Measurements from ENCODE around the gene AFAP1. TPM values are rescaled to one million over a fixed set of nuclear protein-coding genes. Genes with fewer than 3 reads are reported as not detected.

Gene AFAP1
- total RNA-seq, 4 donors from 2014 or later: 4.4 to 16.6 (median 10.7) TPM

- WGBS, 2 donors: 83 to 92% methylated on average over 2 of the region's 19 CpGs
- Histone ChIP-seq H3K27me3 (peaks cover 0 to 37% (median 0%) of the 10 kb centered on the region in 4 donors), H3K4me3 (no peak overlapping the region), H3K9me3 (no peaks in the 10 kb centered on the region), H3K4me1 (no peaks in the 10 kb centered on the region), H3K27ac (no peak overlapping the region), H3K36me3 (no peaks in the 10 kb centered on the region)
- no peak for TF ChIP-seq POLR2A (IDR thresholded peaks at IDR 0.05)
- TF ChIP-seq, protein P1, sequence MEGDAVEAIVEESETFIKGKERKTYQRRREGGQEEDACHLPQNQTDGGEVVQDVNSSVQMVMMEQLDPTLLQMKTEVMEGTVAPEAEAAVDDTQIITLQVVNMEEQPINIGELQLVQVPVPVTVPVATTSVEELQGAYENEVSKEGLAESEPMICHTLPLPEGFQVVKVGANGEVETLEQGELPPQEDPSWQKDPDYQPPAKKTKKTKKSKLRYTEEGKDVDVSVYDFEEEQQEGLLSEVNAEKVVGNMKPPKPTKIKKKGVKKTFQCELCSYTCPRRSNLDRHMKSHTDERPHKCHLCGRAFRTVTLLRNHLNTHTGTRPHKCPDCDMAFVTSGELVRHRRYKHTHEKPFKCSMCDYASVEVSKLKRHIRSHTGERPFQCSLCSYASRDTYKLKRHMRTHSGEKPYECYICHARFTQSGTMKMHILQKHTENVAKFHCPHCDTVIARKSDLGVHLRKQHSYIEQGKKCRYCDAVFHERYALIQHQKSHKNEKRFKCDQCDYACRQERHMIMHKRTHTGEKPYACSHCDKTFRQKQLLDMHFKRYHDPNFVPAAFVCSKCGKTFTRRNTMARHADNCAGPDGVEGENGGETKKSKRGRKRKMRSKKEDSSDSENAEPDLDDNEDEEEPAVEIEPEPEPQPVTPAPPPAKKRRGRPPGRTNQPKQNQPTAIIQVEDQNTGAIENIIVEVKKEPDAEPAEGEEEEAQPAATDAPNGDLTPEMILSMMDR (IDR thresholded peaks at IDR 0.05): no peak
- DNase-seq: no peak
- intact Hi-C loops (cut with DNase I): no loop called here
Observed at GRCh38 chr4:7737752-7738457, 201.8 kb downstream of the AFAP1 start.

GRCh38 chr4:7737268-7737645 is 202.4 kb downstream of the AFAP1 start:
- TF ChIP-seq, protein P1 (IDR thresholded peaks at IDR 0.05): no peak
- TF ChIP-seq POLR2A (IDR thresholded peaks at IDR 0.05): no peak
- Histone ChIP-seq H3K36me3 (no peaks in the 10 kb centered on the region), H3K4me3 (no peak overlapping the region), H3K9me3 (no peaks in the 10 kb centered on the region), H3K4me1 (no peaks in the 10 kb centered on the region), H3K27me3 (peaks cover 0 to 37% (median 0%) of the 10 kb centered on the region in 4 donors), H3K27ac (no peak overlapping the region)
- no peak for DNase-seq
- 78% methylated on average over 10 of the region's 14 CpGs; no CpG with 5 or more reads in 1 of the 2 donors for WGBS, 2 donors
- intact Hi-C loops (cut with DNase I): no loop called here

GRCh38 chr4:7736436-7737267 is 203.0 kb downstream of the AFAP1 start:
- Histone ChIP-seq H3K36me3 (no peaks in the 10 kb centered on the region), H3K27ac (no peak overlapping the region), H3K27me3 (peaks cover 0 to 37% (median 0%) of the 10 kb centered on the region in 4 donors), H3K4me3 (no peak overlapping the region), H3K9me3 (no peaks in the 10 kb centered on the region), H3K4me1 (no peaks in the 10 kb centered on the region)
- DNase-seq: no peak
- intact Hi-C loops (cut with DNase I): no loop called here
- TF ChIP-seq POLR2A (IDR thresholded peaks at IDR 0.05): no peak
- TF ChIP-seq, protein P1 (IDR thresholded peaks at IDR 0.05): no peak
- WGBS, 2 donors: 90 to 95% methylated on average over 3 to 10 of the region's 31 CpGs

- peaks cover 0 to 37% (median 0%) of the 10 kb centered on the region in 4 donors for H3K27me3 ChIP-seq
- H3K4me3 ChIP-seq: no peak overlapping the region
- H3K9me3 ChIP-seq: no peaks in the 10 kb centered on the region
- TF ChIP-seq, protein P1 (IDR thresholded peaks at IDR 0.05): no peak
- TF ChIP-seq POLR2A (IDR thresholded peaks at IDR 0.05): no peak
- H3K36me3 ChIP-seq: no peaks in the 10 kb centered on the region
- DNase-seq: no peak
- WGBS, 2 donors: 90% methylated on average over 2 of the region's 8 CpGs; no CpG with 5 or more reads in 1 of the 2 donors
- no peaks in the 10 kb centered on the region for H3K4me1 ChIP-seq
- intact Hi-C loops (cut with DNase I): no loop called here
- H3K27ac ChIP-seq: no peak overlapping the region
Observed at GRCh38 chr4:7735961-7736360, 203.7 kb downstream of the AFAP1 start.

DNA sequence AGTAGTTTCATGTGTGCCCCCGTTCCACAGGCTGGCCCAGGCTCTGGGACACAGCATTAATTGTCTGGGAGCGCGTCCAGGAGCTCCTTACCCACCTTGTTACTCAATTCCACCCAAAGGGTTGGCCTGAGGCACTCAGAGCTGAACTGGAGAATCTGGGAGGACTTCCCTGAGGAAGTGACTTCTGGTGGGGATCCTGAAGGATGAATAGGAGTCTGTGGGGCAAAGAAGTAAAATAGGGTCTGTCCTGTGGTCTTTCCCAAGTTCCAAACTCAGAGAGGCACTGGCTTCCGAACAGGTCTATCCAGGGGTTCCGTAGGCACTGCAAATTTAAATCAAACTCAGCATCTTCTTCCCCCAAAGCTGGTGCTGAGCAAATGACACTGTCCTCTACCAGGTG is 204.3 kb downstream of the AFAP1 start:
- H3K9me3 ChIP-seq: no peaks in the 10 kb centered on the region
- peaks cover 0 to 37% (median 0%) of the 10 kb centered on the region in 4 donors for H3K27me3 ChIP-seq
- H3K27ac ChIP-seq: no peak overlapping the region
- no peaks in the 10 kb centered on the region for H3K36me3 ChIP-seq
- no peak for TF ChIP-seq POLR2A (IDR thresholded peaks at IDR 0.05)
- TF ChIP-seq, protein P1 (IDR thresholded peaks at IDR 0.05): no peak
- WGBS, 2 donors: 79 to 92% methylated on average over 2 to 3 of the region's 5 CpGs
- no peak for DNase-seq
- no peaks in the 10 kb centered on the region for H3K4me1 ChIP-seq
- intact Hi-C loops (cut with DNase I): no loop called here
- H3K4me3 ChIP-seq: no peak overlapping the region

Measured in esophagus squamous epithelium (tissue), 5 donors.